Fibroblast of lung (primary cell): Measurements from ENCODE around the gene CALHM5. TPM values are rescaled to one million over a fixed set of nuclear protein-coding genes. Genes with fewer than 3 reads are reported as not detected.

Experiments
- DNase-seq, 2 donors: peaks; one replicate each; pipeline versions ENCODE4 v3.0.0 to v3.0.0-alpha.2; 2010; ENCODE audit warnings: low read depth in 2 of 2
- H2AFZ ChIP-seq: 2 replicates; pipeline ENCODE4 v1.5.1; 2012; ENCODE audit warnings: low read length, control low read depth, inconsistent platforms
- H3K27ac ChIP-seq: 2 replicates; pipeline ENCODE4 v1.5.1; 2011; ENCODE audit warnings: low read length, control low read depth; ENCODE audit not compliant: insufficient read depth
- H3K27me3 ChIP-seq: 2 replicates; pipeline ENCODE4 v1.5.1; 2011; ENCODE audit warnings: mild to moderate bottlenecking, low read length; ENCODE audit not compliant: control insufficient read depth, insufficient read depth
- H3K36me3 ChIP-seq: 2 replicates; pipeline ENCODE4 v1.5.1; 2011; ENCODE audit warnings: low read length; ENCODE audit not compliant: control insufficient read depth, insufficient read depth
- H3K4me1 ChIP-seq: 2 replicates; pipeline ENCODE4 v1.5.1; 2011; ENCODE audit warnings: low read length; ENCODE audit not compliant: control insufficient read depth, insufficient read depth; ENCODE audit errors: extremely low read depth
- H3K4me2 ChIP-seq: 2 replicates; pipeline ENCODE4 v1.5.1; 2011; ENCODE audit warnings: low read length, control low read depth; ENCODE audit not compliant: insufficient read depth; ENCODE audit errors: extremely low read depth
- H3K4me3 ChIP-seq, 4 experiments: fragments of 200-600 bp in 1 of 4; sonication (generic) in 1 of 4; replicated peaks in 1 of 4; 2 replicates each; pipeline ENCODE4 v1.5.1; 2011 to 2016; ENCODE audit warnings: low read length in 4 of 4, low read depth in 3 of 4, mild to moderate bottlenecking in 3 of 4, control low read depth in 2 of 4, inconsistent platforms in 1 of 4, mixed read lengths in 1 of 4; ENCODE audit not compliant: insufficient read depth in 1 of 4; ENCODE audit errors: control extremely low read depth in 1 of 4
- H3K79me2 ChIP-seq: 2 replicates; pipeline ENCODE4 v1.5.1; 2012; ENCODE audit warnings: mild to moderate bottlenecking, low read length, inconsistent platforms; ENCODE audit not compliant: control insufficient read depth, insufficient read depth
- H3K9ac ChIP-seq: 2 replicates; pipeline ENCODE4 v1.5.1; 2011; ENCODE audit warnings: mild to moderate bottlenecking, low read length, control low read depth; ENCODE audit not compliant: insufficient read depth
- H3K9me3 ChIP-seq: 2 replicates; pipeline ENCODE4 v1.5.1; 2012; ENCODE audit warnings: low read depth, low read length; ENCODE audit not compliant: control insufficient read depth, insufficient read depth
- H4K20me1 ChIP-seq: 2 replicates; pipeline ENCODE4 v1.5.1; 2011; ENCODE audit warnings: low read length; ENCODE audit not compliant: control insufficient read depth, insufficient read depth; ENCODE audit errors: extremely low read depth
- EZH2 ChIP-seq: IDR thresholded peaks from 2 replicates; pipeline ENCODE4 v1.5.1; 2012; ENCODE audit warnings: low read length, control low read depth, mild to moderate bottlenecking; ENCODE audit errors: missing control alignments
- polyA plus RNA-seq, 2 donors: library from polyadenylated mRNA; depleted of rRNA in 1 of 2; stranded (reverse) in 1 of 2; unstranded in 1 of 2; fragments of >200 nt; gene quantifications; 2 replicates each; pipeline ENCODE4 v1.2.1, GENCODE V29; 2011 to 2012; ENCODE audit warnings: missing spikeins in 1 of 2
- total RNA-seq: library from RNA; depleted of rRNA; stranded (reverse); fragments of >200 nt; gene quantifications from 2 replicates; pipeline ENCODE4 v1.2.1, GENCODE V29; 2014
- TF ChIP-seq, protein P1 (sequence below), 2 donors: IDR thresholded peaks in 1 of 2; conservative IDR thresholded peaks in 1 of 2; 1 replicate in 1 of 2; 2 replicates in 1 of 2; pipeline ENCODE4 v1.5.1; 2011 to 2012; ENCODE audit warnings: low read length in 2 of 2, control low read depth in 1 of 2, inconsistent platforms in 1 of 2, low read depth in 1 of 2, mild to moderate bottlenecking in 1 of 2

CALHM5 gene
- total and polyA plus RNA-seq, 2 donors (not counting 1 experiment from before 2014, with no cell fraction given) = 4.1 to 8.3 TPM

DNA sequence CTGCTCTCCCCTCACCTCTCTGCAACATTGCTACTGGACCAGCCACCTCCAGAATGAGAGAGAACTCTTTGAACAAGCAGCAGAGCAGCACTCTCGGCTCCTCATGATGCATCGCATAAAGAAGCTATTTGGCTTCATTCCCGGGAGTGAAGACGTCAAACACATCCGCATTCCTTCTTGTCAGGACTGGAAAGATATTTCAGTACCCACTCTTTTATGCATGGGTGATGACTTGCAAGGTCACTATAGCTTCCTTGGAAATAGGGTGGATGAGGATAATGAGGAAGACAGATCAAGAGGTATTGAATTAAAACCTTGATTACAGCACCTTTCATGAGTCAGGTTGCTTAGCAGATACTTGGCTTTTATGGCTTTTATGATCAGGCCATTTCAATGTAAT is 46.5 kb downstream of the CALHM5 start:
- H3K4me2 ChIP-seq = peak overlapping the region; percentile 11
- H3K9me3 ChIP-seq = no peaks in the 10 kb centered on the region
- H3K27me3 ChIP-seq = no peaks in the 10 kb centered on the region
- no peak overlapping the region for H2AFZ ChIP-seq
- no peak for TF ChIP-seq EZH2
- TF ChIP-seq, protein P1, sequence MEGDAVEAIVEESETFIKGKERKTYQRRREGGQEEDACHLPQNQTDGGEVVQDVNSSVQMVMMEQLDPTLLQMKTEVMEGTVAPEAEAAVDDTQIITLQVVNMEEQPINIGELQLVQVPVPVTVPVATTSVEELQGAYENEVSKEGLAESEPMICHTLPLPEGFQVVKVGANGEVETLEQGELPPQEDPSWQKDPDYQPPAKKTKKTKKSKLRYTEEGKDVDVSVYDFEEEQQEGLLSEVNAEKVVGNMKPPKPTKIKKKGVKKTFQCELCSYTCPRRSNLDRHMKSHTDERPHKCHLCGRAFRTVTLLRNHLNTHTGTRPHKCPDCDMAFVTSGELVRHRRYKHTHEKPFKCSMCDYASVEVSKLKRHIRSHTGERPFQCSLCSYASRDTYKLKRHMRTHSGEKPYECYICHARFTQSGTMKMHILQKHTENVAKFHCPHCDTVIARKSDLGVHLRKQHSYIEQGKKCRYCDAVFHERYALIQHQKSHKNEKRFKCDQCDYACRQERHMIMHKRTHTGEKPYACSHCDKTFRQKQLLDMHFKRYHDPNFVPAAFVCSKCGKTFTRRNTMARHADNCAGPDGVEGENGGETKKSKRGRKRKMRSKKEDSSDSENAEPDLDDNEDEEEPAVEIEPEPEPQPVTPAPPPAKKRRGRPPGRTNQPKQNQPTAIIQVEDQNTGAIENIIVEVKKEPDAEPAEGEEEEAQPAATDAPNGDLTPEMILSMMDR (conservative IDR thresholded peaks at IDR 0.05 in 1 of 2, IDR thresholded peaks at IDR 0.05 in 1 of 2; ENCODE audit: low read depth in 1 of 2, low read length in 2 of 2) = no peak
- H3K9ac ChIP-seq = no peak overlapping the region
- no peaks in the 10 kb centered on the region for H3K79me2 ChIP-seq
- peaks cover 11% of the 10 kb centered on the region for H3K4me1 ChIP-seq
- peak; percentile 94 to 98 for DNase-seq
- H4K20me1 ChIP-seq = no peaks in the 10 kb centered on the region
- no peaks in the 10 kb centered on the region for H3K36me3 ChIP-seq
- no peak overlapping the region for H3K4me3 ChIP-seq
- peak overlapping the region; percentile 27 for H3K27ac ChIP-seq

DNA sequence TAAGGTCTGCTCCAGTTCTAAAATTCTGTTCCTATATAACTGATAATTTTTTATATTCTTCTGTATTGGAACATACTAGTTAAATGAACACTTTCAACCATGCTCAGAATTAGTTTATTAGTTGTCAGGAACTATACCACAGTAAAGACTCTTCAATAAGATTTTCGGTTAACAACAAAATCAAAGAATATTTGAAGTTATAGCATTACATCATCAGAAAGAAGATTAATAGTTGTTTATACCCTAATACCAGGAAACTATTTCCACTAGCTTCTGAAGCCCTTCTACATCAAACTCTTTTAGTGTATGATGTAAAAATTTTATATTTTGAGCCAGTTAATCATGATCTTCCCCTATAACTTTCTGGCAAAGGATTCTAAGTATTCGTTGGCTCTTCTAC is 48.7 kb downstream of the CALHM5 start:
- H3K27ac ChIP-seq = no peak overlapping the region
- H3K36me3 ChIP-seq = no peaks in the 10 kb centered on the region
- no peak overlapping the region for H2AFZ ChIP-seq
- H3K4me1 ChIP-seq = peaks cover 11% of the 10 kb centered on the region
- no peak overlapping the region for H3K9ac ChIP-seq
- TF ChIP-seq, protein P1 (conservative IDR thresholded peaks at IDR 0.05 in 1 of 2, IDR thresholded peaks at IDR 0.05 in 1 of 2; ENCODE audit: low read depth in 1 of 2, low read length in 2 of 2) = no peak
- TF ChIP-seq EZH2 = no peak
- H3K27me3 ChIP-seq = no peaks in the 10 kb centered on the region
- no peak overlapping the region for H3K4me2 ChIP-seq
- no peaks in the 10 kb centered on the region for H3K79me2 ChIP-seq
- H3K9me3 ChIP-seq = no peaks in the 10 kb centered on the region
- no peak overlapping the region for H3K4me3 ChIP-seq
- no peak for DNase-seq
- no peaks in the 10 kb centered on the region for H4K20me1 ChIP-seq

DNA sequence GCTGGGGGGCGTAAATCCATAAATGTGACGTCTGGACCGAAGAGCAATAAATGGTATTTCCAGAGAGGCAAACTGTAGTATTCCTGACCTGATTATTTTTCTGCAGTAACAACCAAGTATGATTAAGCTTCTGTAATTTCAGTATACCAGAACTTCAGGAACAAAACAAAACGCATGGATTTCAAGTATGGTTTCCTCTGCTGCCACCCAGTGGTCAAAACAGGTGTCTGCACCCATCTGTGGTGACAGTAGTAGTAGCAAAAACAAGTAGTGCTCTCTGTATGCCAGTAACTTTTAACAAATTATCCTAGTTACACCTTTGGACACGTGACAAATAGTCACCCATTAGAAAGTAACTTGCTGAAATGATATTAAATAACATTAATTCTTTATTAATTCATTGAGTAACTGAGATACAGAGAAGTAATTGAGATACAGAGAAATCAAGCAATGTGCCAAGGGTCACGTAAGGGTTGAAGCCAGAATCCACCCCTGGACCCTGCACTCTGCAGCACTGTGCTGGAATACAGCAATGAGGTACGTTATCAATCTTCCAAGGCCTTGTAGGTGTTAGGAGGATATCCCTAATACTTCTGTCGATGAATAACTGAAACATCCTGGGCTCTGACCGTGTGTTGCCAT is 50.1 kb downstream of the CALHM5 start:
- Histone ChIP-seq H4K20me1 (no peaks in the 10 kb centered on the region), H3K9ac (no peak overlapping the region), H3K79me2 (no peaks in the 10 kb centered on the region), H3K36me3 (no peaks in the 10 kb centered on the region), H3K9me3 (no peaks in the 10 kb centered on the region), H3K27me3 (no peaks in the 10 kb centered on the region), H3K27ac (no peak overlapping the region), H3K4me1 (peaks cover 8% of the 10 kb centered on the region), H3K4me3 (no peak overlapping the region), H3K4me2 (peak overlapping the region; percentile 48), H2AFZ (peak overlapping the region; percentile 67)
- TF ChIP-seq, protein P1 (conservative IDR thresholded peaks at IDR 0.05 in 1 of 2, IDR thresholded peaks at IDR 0.05 in 1 of 2; ENCODE audit: low read depth in 1 of 2, low read length in 2 of 2) = peak; percentile 85 to 94
- TF ChIP-seq EZH2 = no peak
- DNase-seq = peak; percentile 51 to 81
